GM20431 (cell line): ENCODE results near the gene PGA3.

ENCODE experiments used
- in situ Hi-C: fragments of 300-500 bp; cut with MseI, MboI; formaldehyde crosslinking; loops from one replicate; pipeline ENCODE4 v1.15.0; 2020; ENCODE audit warnings: low sequenced_read_pairs; ENCODE audit not compliant: unreplicated experiment

Gene PGA3

DNA sequence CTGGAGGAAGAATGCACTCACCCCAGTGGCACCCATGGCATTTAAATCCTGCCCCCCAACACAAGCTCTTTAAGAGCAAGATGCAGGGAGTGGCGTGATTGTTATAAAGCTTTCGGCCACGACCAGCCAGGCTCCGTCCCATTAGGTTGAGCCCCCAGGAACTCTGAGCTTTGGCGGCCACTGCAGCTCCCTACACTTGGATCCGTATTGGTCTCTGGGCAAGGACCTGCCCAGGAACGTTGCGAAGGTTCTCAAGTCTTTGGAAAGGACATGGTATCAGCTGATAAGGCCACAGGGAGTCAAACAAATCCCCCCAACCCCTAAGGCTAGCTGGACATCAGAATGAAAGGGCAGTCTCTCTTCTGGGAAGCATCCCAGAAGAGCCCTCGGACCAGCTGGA is 32.7 kb upstream of the PGA3 start:
- in situ Hi-C loops, result no loop called here

- in situ Hi-C loops, result no loop called here
These were observed 31.4 kb upstream of the PGA3 start for GRCh38 chr11:61171907-61172306.

DNA sequence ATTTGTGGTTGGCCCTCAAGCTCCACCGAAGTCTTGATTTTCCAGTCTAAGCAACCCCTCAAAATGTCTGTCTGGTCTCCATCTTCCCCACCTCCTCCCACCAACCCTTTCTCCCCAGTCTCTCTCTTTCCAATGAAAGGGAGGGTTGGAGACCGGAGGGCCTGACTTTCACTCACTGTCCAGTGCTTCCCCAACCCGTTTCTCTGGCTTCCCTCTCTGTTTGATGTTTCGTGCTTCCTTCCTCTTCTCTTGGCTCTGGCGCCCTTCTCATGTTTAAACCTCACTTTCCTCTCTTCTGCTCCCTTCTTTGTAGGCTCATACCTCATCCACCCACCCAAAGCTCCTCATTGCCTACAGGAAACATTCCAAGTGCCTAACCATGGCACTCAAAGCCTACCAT is 31.0 kb upstream of the PGA3 start:
- in situ Hi-C loops, result no loop called here

- in situ Hi-C loops, result no loop called here
These were observed 30.4 kb upstream of the PGA3 start for GRCh38 chr11:61172888-61173287.

DNA sequence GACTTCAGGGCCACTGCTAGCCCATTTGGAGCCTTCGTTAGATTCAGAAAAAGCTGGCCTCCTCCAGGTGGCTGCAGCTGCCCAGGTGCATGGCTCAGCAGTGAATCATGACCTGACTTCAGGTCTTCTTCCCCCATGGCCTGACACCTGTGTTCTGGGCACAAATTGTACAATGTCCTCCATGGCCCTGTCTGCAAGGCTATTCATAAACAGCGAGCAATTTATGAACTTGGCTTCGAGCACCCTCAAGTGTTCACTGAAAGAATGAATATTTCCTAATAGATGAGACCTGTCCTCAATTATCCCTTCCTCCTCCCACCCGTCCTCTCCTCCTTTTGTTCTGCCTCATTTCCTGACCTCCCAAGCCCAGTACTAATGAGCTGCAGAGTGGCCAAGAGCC is 29.9 kb upstream of the PGA3 start:
- in situ Hi-C loops, result no loop called here

GRCh38 chr11:61174273-61174672 is 29.0 kb upstream of the PGA3 start:
- in situ Hi-C loops, result no loop called here

DNA sequence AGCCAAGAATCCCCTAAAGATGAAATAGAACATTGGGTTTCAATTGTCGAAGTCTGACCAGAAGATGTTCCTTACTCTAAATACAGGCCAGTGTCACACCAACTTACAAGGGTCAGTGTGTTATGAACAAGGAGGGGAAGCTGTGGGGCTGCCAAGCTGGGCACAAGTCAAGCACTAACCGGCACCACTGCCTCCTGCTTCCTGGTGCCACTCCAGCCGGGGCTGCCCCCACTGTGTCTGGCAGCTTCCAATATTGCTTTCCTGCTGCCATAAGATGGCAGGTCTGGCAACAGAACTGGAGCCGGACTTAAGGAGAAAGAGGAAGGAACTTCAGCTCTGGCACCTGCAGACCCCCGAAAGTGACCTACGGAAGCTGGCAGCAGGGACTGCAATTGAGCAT is 28.4 kb upstream of the PGA3 start:
- in situ Hi-C loops, result loop anchor here (25.0 kb wide), 1 partner anchor 338 kb away; the partner anchor contains the start of gene CCDC86

- in situ Hi-C loops, result loop anchor here (25.0 kb wide), 1 partner anchor 339 kb away; the partner anchor contains the start of gene CCDC86
These were observed 26.9 kb upstream of the PGA3 start for GRCh38 chr11:61176446-61176845.

DNA sequence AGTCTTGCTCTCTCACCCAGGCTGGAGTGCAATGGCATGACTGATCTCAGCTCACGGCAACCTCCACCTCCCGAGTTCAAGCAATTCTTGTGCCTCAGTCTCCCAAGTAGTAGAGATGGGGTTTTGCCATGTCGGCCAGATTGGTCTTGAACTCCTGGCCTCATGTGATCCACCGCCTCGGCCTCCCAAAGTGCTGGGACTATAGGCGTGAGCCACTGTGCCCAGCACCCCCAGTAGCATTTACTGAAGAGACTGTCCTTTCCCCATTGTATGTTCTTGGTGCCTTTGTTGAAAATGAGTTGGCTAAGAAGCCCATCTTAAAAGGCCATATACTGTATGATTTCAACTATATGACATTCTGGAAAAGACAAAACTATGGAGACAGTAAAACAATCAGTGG is 23.1 kb upstream of the PGA3 start:
- in situ Hi-C loops, result loop anchor here (25.0 kb wide), 1 partner anchor 343 kb away; the partner anchor contains the start of gene CCDC86

- in situ Hi-C loops, result loop anchor here (25.0 kb wide), 1 partner anchor 344 kb away; the partner anchor contains the start of gene CCDC86
These were observed 21.8 kb upstream of the PGA3 start for GRCh38 chr11:61181489-61181888.

GRCh38 chr11:61183645-61184044 is 19.7 kb upstream of the PGA3 start:
- in situ Hi-C loops, result loop anchor here (25.0 kb wide), 1 partner anchor 346 kb away; the partner anchor contains the start of gene CCDC86

GRCh38 chr11:61186504-61186903 is 16.8 kb upstream of the PGA3 start:
- in situ Hi-C loops, result loop anchor here (25.0 kb wide), 1 partner anchor 349 kb away; the partner anchor contains the start of gene CCDC86

DNA sequence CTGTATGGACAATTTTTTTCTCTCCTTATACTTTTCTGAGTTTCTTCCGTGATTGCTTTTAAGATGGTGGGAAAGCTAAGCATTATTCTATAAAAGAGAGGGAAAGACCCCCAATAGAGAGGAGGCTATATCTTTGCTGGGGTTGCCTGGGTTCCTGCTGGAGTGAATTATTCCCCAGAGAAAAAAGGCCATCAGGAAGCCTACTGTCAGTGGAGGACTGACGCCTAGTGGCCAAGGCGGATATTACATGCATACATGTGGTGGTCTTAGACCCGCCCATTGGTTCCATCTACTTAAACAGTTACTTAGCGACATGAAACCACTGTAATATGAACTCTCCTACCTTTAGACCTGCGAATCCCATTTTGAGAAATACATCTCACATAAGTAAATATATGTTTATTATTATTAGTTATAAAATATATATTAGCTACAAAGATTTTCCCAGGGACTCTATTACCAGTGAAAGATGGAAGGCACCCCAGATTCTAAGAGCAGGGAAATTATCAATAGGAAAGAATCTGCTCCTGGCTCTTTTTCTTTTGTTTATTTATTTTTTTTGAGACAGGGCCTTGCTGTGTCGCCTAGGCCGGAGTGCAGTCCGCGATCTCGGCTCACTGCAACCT is 15.7 kb upstream of the PGA3 start:
- in situ Hi-C loops, result loop anchor here (25.0 kb wide), 1 partner anchor 350 kb away; the partner anchor contains the start of gene CCDC86

DNA sequence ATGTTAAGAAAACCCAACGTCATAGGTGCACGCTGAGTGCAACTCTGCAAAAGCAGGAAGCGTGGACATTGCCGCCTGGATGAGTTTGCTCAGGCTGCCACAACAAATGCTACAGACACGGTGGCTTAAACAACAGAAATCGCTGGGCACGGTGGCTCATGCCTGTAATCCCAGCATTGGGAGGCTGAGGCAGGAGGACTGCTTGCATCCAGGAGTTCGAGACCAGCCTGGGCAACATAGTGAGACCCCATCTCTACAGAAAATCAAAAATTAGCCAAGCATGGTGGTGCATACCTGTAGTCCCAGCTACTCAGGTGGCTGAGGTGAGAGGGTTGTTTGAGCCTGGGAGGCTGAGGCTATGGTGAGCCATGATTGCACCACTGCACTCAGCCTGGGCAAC is 13.4 kb upstream of the PGA3 start:
- in situ Hi-C loops, result loop anchor here (10.0 to 25.0 kb wide), 2 partner anchors 65 to 353 kb away; partner anchors contain the start of gene CCDC86

DNA sequence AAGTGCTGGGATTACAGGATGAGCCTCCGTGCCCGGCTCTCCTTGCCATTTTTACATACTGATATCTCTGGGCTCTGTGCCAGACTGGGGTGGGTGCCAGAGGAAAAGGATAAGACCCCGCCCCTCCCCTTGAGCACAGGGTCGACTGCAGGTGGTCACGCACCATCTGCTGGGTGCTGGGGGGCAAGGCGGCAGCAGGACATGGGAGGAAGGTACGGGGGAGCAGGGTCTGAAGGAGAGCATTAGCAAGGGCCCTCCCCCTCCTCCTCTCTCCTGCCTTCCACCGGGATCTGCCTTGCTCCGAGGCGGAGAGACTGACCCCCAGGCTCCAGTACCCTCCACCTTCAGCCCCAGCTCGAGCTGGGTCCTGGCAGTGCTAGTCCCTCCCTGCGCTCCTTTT is 9.7 kb upstream of the PGA3 start:
- in situ Hi-C loops, result loop anchor here (10.0 to 25.0 kb wide), 2 partner anchors 61 to 356 kb away; partner anchors contain the start of gene CCDC86

- in situ Hi-C loops, result loop anchor here (10.0 to 25.0 kb wide), 2 partner anchors 61 to 357 kb away; partner anchors contain the start of gene CCDC86
These were observed 9.1 kb upstream of the PGA3 start for GRCh38 chr11:61194169-61194671.

DNA sequence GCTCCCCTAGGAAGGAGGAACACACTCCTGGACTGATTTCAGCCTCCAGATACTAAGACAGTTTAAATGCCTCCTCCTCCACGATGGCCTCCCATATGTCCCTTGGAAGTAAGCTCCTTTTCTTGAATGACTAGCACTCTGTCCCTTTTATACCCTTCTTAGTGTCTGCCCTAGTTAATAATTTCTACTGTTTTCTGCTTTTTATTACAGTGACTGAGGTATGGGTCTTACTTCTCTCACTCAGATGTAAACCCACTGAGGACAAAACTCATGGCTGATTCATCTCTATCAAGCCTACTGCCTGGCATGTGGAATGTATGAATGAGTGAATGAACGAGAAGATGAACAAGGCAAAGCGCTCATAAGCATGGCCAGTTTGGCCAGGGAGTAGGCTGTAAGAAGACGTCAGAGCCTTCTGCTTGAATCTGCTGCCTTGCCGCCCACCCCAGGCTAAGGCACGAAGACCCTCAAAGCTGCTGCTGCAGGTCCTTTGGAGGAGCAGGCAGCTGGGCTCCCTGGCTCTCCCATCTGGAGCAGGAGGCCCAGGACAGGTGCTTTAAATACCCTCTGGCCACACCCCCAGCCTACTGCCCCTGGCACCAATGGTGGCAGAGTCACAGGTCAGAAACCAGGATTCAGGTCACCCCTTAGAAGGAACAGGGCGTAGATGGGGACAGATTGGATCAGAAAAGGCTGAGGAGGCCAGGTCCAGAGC is 8.2 kb upstream of the PGA3 start:
- in situ Hi-C loops, result loop anchor here (10.0 to 25.0 kb wide), 2 partner anchors 60 to 358 kb away; partner anchors contain the start of gene CCDC86

- in situ Hi-C loops, result loop anchor here (10.0 to 25.0 kb wide), 2 partner anchors 59 to 358 kb away; partner anchors contain the start of gene CCDC86
These were observed 7.6 kb upstream of the PGA3 start for GRCh38 chr11:61195719-61196118.

DNA sequence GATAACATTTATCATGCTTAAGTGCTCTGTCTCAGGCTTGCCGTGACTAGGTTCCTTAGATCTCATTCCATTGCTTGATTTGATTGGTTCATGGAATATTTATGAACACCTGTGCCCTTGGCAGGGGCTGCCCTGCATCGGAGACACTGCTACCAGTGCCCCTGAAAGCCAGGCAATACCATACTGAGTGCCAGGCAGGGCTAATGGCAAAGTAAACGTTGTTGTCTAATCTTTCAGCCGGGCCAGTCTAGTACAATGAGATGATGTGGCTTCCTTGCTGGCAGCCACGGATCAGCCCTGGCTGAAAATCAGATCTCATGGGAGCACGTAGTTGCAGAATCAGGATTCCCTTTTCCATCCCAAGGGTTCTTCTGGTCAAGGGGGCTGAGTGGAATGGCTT is 5.0 kb upstream of the PGA3 start:
- in situ Hi-C loops, result loop anchor here (10.0 to 25.0 kb wide), 2 partner anchors 56 to 361 kb away; partner anchors contain the start of gene CCDC86

DNA sequence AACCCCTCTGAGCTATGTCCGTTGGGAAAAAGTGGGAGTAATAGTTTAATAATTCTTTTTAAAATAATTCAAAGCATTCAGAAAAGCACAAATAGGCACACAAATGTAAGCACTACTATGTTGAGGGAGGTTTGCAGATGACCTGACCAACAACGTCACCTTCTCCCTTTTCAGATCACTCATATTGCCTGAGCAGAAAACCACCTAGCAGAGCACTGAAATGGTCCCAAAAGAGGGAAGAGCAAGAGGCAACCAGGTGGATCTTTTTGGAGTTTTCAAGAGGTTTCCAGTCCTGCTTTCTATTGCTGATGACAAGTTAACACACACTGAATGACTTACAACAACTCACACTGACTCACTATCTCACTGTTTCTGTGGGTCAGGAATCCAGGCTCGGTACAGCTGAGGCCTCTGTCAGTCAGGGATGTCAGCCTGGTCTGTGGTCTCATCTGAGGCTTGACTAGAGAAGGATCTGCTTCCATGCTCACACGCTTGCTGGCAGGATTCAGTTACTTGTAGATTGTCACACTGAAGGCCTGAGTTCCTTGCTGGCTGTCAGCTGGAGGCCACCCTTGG is 4.3 kb upstream of the PGA3 start:
- in situ Hi-C loops, result loop anchor here (10.0 to 25.0 kb wide), 2 partner anchors 56 to 362 kb away; partner anchors contain the start of gene CCDC86
